H1 (cell line): ENCODE data around the gene SLC17A5. TPM values are rescaled to one million over a fixed set of nuclear protein-coding genes. Genes with fewer than 3 reads are reported as not detected.

Source experiments
- CHD1 ChIP-seq: IDR thresholded peaks from 2 replicates; pipeline ENCODE4 v1.6.1; 2012; ENCODE audit warnings: low read depth, low read length, improper control_type of control experiment
- CHD2 ChIP-seq: IDR thresholded peaks from 2 replicates; pipeline ENCODE4 v1.6.1; 2012; ENCODE audit warnings: low read length, improper control_type of control experiment
- CHD7 ChIP-seq: fragments of 300-600 bp; sonication (generic); IDR thresholded peaks from 2 replicates; pipeline ENCODE4 v1.7.1; 2012; ENCODE audit warnings: low read length, moderate library complexity, mild to moderate bottlenecking, inconsistent platforms; ENCODE audit not compliant: insufficient replicate concordance
- GABPA ChIP-seq: IDR thresholded peaks from 2 replicates; pipeline ENCODE4 v1.6.1; 2011; ENCODE audit warnings: mild to moderate bottlenecking, low read length, moderate library complexity, borderline replicate concordance; ENCODE audit not compliant: insufficient read depth
- NRF1 ChIP-seq: IDR thresholded peaks from 2 replicates; pipeline ENCODE4 v1.6.1; 2011; ENCODE audit warnings: mild to moderate bottlenecking, low read depth, low read length, improper control_type of control experiment
- POLR2A ChIP-seq, 2 experiments: IDR thresholded peaks; 1 replicate in 1 of 2; 2 replicates in 1 of 2; pipeline ENCODE4 v1.6.1; 2011; ENCODE audit warnings: low read depth in 2 of 2, low read length in 2 of 2, mild to moderate bottlenecking in 2 of 2; ENCODE audit errors: control extremely low read depth in 1 of 2
- RXRA ChIP-seq: IDR thresholded peaks from 2 replicates; pipeline ENCODE4 v1.6.1; 2011; ENCODE audit warnings: low read depth, mild to moderate bottlenecking, low read length, moderate library complexity; ENCODE audit not compliant: insufficient read depth
- TEAD4 ChIP-seq: IDR thresholded peaks from 2 replicates; pipeline ENCODE4 v1.6.1; 2012; ENCODE audit warnings: low read depth, low read length, inconsistent platforms, mixed read lengths
- polyA plus RNA-seq, 7 experiments: library from polyadenylated mRNA; depleted of rRNA in 3 of 7; stranded (reverse) in 5 of 7; unstranded in 2 of 7; fragments of >200 nt in 5 of 7; fragments of 200-250 nt in 2 of 7; gene quantifications; 1 replicate in 5 of 7; 2 replicates in 1 of 7; 4 replicates in 1 of 7; pipeline versions ENCODE4 v1.2.1 to v1.2.3, GENCODE V29; 2011 to 2013; ENCODE audit warnings: missing spikeins in 2 of 7, mixed read lengths in 2 of 7
- total RNA-seq: library from RNA; stranded (reverse); fragmentation: NEBNext Ultra II Directional; extraction: Animal tissue kit (Norgen Biotek cat#: 25700); gene quantifications from 2 replicates; pipeline ENCODE4 v1.2.1, GENCODE V29; 2021

The SLC17A5 gene
- total and polyA plus RNA-seq, 2 of the 8 experiments (the other 6 are each of a cell fraction or from before 2014, with no cell fraction given), result 11.0 to 11.9 TPM

- TF ChIP-seq CHD7 (no peak), CHD1 (no peak), TEAD4 (no peak), CHD2 (no peak), NRF1 (no peak), POLR2A (IDR thresholded peaks at IDR 0.05; ENCODE audit: control extremely low read depth in 1 of 2, low read depth in 2 of 2, low read length in 2 of 2) (no peak), GABPA (no peak), RXRA (no peak)
- TF ChIP-seq, all 59 proteins: peak for 0
Observed at GRCh38 chr6:73669005-73669404, 15.2 kb upstream of the SLC17A5 start (continued).
